HG03095 (cell line): ENCODE data around the gene FAM170B.

Source experiments
- ATAC-seq: cut with Tn5 transposase; IDR thresholded peaks from one replicate; pipeline ENCODE4 v1.9.1; 2021; ENCODE audit warnings: moderate library complexity; ENCODE audit not compliant: unreplicated experiment

The FAM170B gene

GRCh38 chr10:49128854-49129253 is 5.0 kb downstream of the FAM170B start:
- no peak for ATAC-seq

- ATAC-seq, result no peak
These were observed 9.6 kb downstream of the FAM170B start for GRCh38 chr10:49123981-49124950.

- no peak for ATAC-seq
These were observed 12.9 kb downstream of the FAM170B start for GRCh38 chr10:49120911-49121310.

- no peak for ATAC-seq
These were observed 14.1 kb downstream of the FAM170B start for GRCh38 chr10:49119746-49120145.

- ATAC-seq, result no peak
These were observed 15.3 kb downstream of the FAM170B start for GRCh38 chr10:49118430-49119074.

- ATAC-seq, result no peak
These were observed 16.3 kb downstream of the FAM170B start for GRCh38 chr10:49117376-49118070.

- no peak for ATAC-seq
These were observed 17.1 kb downstream of the FAM170B start for GRCh38 chr10:49116509-49117375.

- no peak for ATAC-seq
These were observed 17.9 kb downstream of the FAM170B start for GRCh38 chr10:49115796-49116508.

- ATAC-seq, result no peak
These were observed 18.6 kb downstream of the FAM170B start, which contains the start of gene VSTM4 for GRCh38 chr10:49115015-49115795. Gene VSTM4, minus strand, starts transcription at chr10:49115522. Its CDS starts 37 bp downstream, at chr10:49115485.

- ATAC-seq, result no peak
These were observed 19.2 kb downstream of the FAM170B start for GRCh38 chr10:49114718-49115014.

GRCh38 chr10:49113741-49114141 is 20.1 kb downstream of the FAM170B start:
- no peak for ATAC-seq

GRCh38 chr10:49112851-49113250 is 21.0 kb downstream of the FAM170B start:
- no peak for ATAC-seq

- no peak for ATAC-seq
These were observed 21.7 kb downstream of the FAM170B start for GRCh38 chr10:49112098-49112497.

GRCh38 chr10:49111320-49111698 is 22.5 kb downstream of the FAM170B start:
- no peak for ATAC-seq

GRCh38 chr10:49110684-49111319 is 23.0 kb downstream of the FAM170B start:
- ATAC-seq, result no peak

GRCh38 chr10:49109669-49110340 is 24.0 kb downstream of the FAM170B start:
- ATAC-seq, result no peak

GRCh38 chr10:49108656-49109055 is 25.2 kb downstream of the FAM170B start:
- ATAC-seq, result no peak

- no peak for ATAC-seq
These were observed 25.9 kb downstream of the FAM170B start for GRCh38 chr10:49107887-49108267.
